ENCODE data around the gene GSAP. TPM values are rescaled to one million over a fixed set of nuclear protein-coding genes. Genes with fewer than 3 reads are reported as not detected.

The GSAP gene
- total RNA-seq, 4 donors from 2014 or later: 14.3 to 25.5 (median 22.0) TPM

- Histone ChIP-seq H3K27ac (no peak overlapping the region), H3K36me3 (peaks cover 0 to 18% (median 0%) of the 10 kb centered on the region in 3 donors), H3K27me3 (no peaks in the 10 kb centered on the region), H3K4me1 (no peaks in the 10 kb centered on the region), H3K9me3 (no peaks in the 10 kb centered on the region), H3K4me3 (no peak overlapping the region)
- no peak for DNase-seq (ENCODE audit: low spot score in 2 of 2)
- TF ChIP-seq EP300 (IDR thresholded peaks at IDR 0.05) (no peak), POLR2A (IDR thresholded peaks at IDR 0.05) (no peak)
- TF ChIP-seq, protein P1, sequence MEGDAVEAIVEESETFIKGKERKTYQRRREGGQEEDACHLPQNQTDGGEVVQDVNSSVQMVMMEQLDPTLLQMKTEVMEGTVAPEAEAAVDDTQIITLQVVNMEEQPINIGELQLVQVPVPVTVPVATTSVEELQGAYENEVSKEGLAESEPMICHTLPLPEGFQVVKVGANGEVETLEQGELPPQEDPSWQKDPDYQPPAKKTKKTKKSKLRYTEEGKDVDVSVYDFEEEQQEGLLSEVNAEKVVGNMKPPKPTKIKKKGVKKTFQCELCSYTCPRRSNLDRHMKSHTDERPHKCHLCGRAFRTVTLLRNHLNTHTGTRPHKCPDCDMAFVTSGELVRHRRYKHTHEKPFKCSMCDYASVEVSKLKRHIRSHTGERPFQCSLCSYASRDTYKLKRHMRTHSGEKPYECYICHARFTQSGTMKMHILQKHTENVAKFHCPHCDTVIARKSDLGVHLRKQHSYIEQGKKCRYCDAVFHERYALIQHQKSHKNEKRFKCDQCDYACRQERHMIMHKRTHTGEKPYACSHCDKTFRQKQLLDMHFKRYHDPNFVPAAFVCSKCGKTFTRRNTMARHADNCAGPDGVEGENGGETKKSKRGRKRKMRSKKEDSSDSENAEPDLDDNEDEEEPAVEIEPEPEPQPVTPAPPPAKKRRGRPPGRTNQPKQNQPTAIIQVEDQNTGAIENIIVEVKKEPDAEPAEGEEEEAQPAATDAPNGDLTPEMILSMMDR (IDR thresholded peaks at IDR 0.05): no peak
- WGBS, 2 donors: 74 to 83% methylated on average over 1 of the region's 1 CpG
These were observed 20.5 kb downstream of the GSAP start for GRCh38 chr7:77395626-77396025.

GRCh38 chr7:77393954-77394353 lies 22.2 kb downstream of the GSAP start:
- no peak for DNase-seq (ENCODE audit: low spot score in 2 of 2)
- peaks cover 0 to 18% (median 0%) of the 10 kb centered on the region in 3 donors for H3K36me3 ChIP-seq
- H3K9me3 ChIP-seq: no peaks in the 10 kb centered on the region
- H3K27ac ChIP-seq: no peak overlapping the region
- TF ChIP-seq EP300 (IDR thresholded peaks at IDR 0.05) (no peak), POLR2A (IDR thresholded peaks at IDR 0.05) (no peak)
- TF ChIP-seq, protein P1 (IDR thresholded peaks at IDR 0.05): no peak
- no peak overlapping the region for H3K4me3 ChIP-seq
- H3K27me3 ChIP-seq: no peaks in the 10 kb centered on the region
- 93 to 96% methylated on average over 6 of the region's 6 CpGs for WGBS, 2 donors
- H3K4me1 ChIP-seq: no peaks in the 10 kb centered on the region

- H3K36me3 ChIP-seq: peaks cover 0 to 18% (median 0%) of the 10 kb centered on the region in 3 donors
- no peak overlapping the region for H3K4me3 ChIP-seq
- no peak overlapping the region for H3K27ac ChIP-seq
- 91 to 94% methylated on average over 5 of the region's 5 CpGs for WGBS, 2 donors
- no peaks in the 10 kb centered on the region for H3K4me1 ChIP-seq
- TF ChIP-seq EP300 (IDR thresholded peaks at IDR 0.05) (no peak), POLR2A (IDR thresholded peaks at IDR 0.05) (no peak)
- TF ChIP-seq, protein P1 (IDR thresholded peaks at IDR 0.05): no peak
- no peaks in the 10 kb centered on the region for H3K9me3 ChIP-seq
- H3K27me3 ChIP-seq: no peaks in the 10 kb centered on the region
- DNase-seq (ENCODE audit: low spot score in 2 of 2): no peak
These were observed 22.9 kb downstream of the GSAP start for GRCh38 chr7:77393261-77393660.

- Histone ChIP-seq H3K27ac (no peak overlapping the region), H3K36me3 (peaks cover 0 to 25% (median 0%) of the 10 kb centered on the region in 3 donors), H3K4me1 (no peaks in the 10 kb centered on the region), H3K27me3 (no peaks in the 10 kb centered on the region), H3K9me3 (no peaks in the 10 kb centered on the region), H3K4me3 (no peak overlapping the region)
- 83 to 85% methylated on average over 2 of the region's 2 CpGs for WGBS, 2 donors
- TF ChIP-seq EP300 (IDR thresholded peaks at IDR 0.05) (no peak), POLR2A (IDR thresholded peaks at IDR 0.05) (no peak)
- DNase-seq (ENCODE audit: low spot score in 2 of 2): no peak
These were observed 24.9 kb downstream of the GSAP start for GRCh38 chr7:77391230-77391629.

DNA sequence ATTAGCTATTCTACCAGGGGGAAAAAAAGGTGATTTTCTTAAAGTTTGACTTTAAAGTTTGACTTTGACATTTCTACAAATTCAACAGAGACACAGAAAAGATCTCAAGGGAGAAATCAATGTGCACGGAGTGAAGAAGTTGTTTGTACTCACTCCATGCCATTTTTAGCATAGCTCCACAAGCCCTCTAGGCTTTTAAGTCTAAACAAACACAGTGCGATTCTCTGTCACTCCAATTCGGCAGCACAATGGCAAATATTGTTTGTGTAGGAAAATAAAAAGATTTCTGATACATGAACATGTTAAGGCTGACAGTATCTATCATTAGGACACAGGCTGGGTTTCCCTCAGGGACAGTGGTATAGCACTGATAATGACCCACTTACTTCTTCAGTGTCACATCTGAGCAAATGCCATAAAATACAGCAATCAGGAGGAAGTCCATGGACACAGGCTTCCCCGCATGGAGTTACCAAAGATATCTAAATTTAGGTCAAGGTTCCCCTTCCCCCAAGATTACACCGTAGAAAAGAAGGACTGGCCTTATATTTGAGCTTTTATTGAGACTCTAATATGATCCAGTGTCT lies 28.0 kb downstream of the GSAP start:
- DNase-seq (ENCODE audit: low spot score in 2 of 2): no peak
- WGBS, 2 donors: 34 to 39% methylated on average over 5 of the region's 5 CpGs
- no peaks in the 10 kb centered on the region for H3K4me1 ChIP-seq
- no peaks in the 10 kb centered on the region for H3K27me3 ChIP-seq
- TF ChIP-seq POLR2A (IDR thresholded peaks at IDR 0.05) (no peak), EP300 (IDR thresholded peaks at IDR 0.05) (no peak)
- TF ChIP-seq, protein P1 (IDR thresholded peaks at IDR 0.05): no peak
- peak overlapping the region in 1 of 4 donors; percentile 14 for H3K27ac ChIP-seq
- no peak overlapping the region for H3K4me3 ChIP-seq
- no peaks in the 10 kb centered on the region for H3K9me3 ChIP-seq
- peaks cover 0 to 21% (median 0%) of the 10 kb centered on the region in 3 donors for H3K36me3 ChIP-seq
